Embryonic facial prominence (tissue), 1 donor: ENCODE data around the gene IFNLR1.

Source experiments
- DNase-seq: peaks from one replicate; pipeline ENCODE4 v3.0.0-alpha.2; 2016; ENCODE audit errors: extremely low spot score

IFNLR1 gene

GRCh38 chr1:24147816-24148215 lies 39.3 kb downstream of the IFNLR1 start:
- no peak for DNase-seq

- no peak for DNase-seq
These were observed 39.9 kb downstream of the IFNLR1 start for GRCh38 chr1:24147194-24147593.

GRCh38 chr1:24142546-24143534 lies 44.2 kb downstream of the IFNLR1 start, which contains the start of gene IL22RA1:
Gene IL22RA1, minus strand, starts transcription at chr1:24143140. Its CDS starts 58 bp downstream, at chr1:24143082.
- no peak for DNase-seq

GRCh38 chr1:24141311-24141997 lies 45.6 kb downstream of the IFNLR1 start:
- DNase-seq = no peak

GRCh38 chr1:24140741-24141181 lies 46.3 kb downstream of the IFNLR1 start:
- no peak for DNase-seq

- no peak for DNase-seq
These were observed 47.2 kb downstream of the IFNLR1 start for GRCh38 chr1:24139841-24140425.

GRCh38 chr1:24139222-24139489 lies 47.9 kb downstream of the IFNLR1 start:
- no peak for DNase-seq

GRCh38 chr1:24138476-24139221 lies 48.4 kb downstream of the IFNLR1 start:
- DNase-seq = no peak

GRCh38 chr1:24136956-24137539 lies 50.0 kb downstream of the IFNLR1 start:
- DNase-seq = no peak

- DNase-seq = no peak
These were observed 52.7 kb downstream of the IFNLR1 start for GRCh38 chr1:24134376-24134775.

GRCh38 chr1:24133819-24134218 lies 53.3 kb downstream of the IFNLR1 start:
- DNase-seq = no peak

GRCh38 chr1:24130385-24130784 lies 56.7 kb downstream of the IFNLR1 start:
- no peak for DNase-seq

- no peak for DNase-seq
These were observed 59.2 kb downstream of the IFNLR1 start for GRCh38 chr1:24127801-24128363.

GRCh38 chr1:24127134-24127800 lies 59.8 kb downstream of the IFNLR1 start:
- no peak for DNase-seq

GRCh38 chr1:24126672-24127023 lies 60.4 kb downstream of the IFNLR1 start:
- DNase-seq = no peak

- no peak for DNase-seq
These were observed 60.9 kb downstream of the IFNLR1 start for GRCh38 chr1:24126018-24126671.

- no peak for DNase-seq
These were observed 61.6 kb downstream of the IFNLR1 start for GRCh38 chr1:24125456-24125855.

- DNase-seq = no peak
These were observed 62.1 kb downstream of the IFNLR1 start for GRCh38 chr1:24124980-24125379.

GRCh38 chr1:24123611-24124010 lies 63.5 kb downstream of the IFNLR1 start:
- DNase-seq = no peak

GRCh38 chr1:24122776-24123175 lies 64.3 kb downstream of the IFNLR1 start:
- no peak for DNase-seq
